Left renal pelvis (tissue), 4 donors: ENCODE measurements around the gene HIPK1. TPM values are rescaled to one million over a fixed set of nuclear protein-coding genes. Genes with fewer than 3 reads are reported as not detected.
A peak's percentile ranks its signal among the peaks of the same experiment; 100 is the strongest.

ENCODE experiments used
- DNase-seq, 4 donors: peaks; one replicate each; pipeline ENCODE4 v3.0.0-alpha.2; 2013; ENCODE audit warnings: low read depth in 4 of 4, low spot score in 3 of 4
- polyA plus RNA-seq, 4 donors: library from polyadenylated mRNA; unstranded; fragments of 120-200 nt; gene quantifications; one replicate each; pipeline ENCODE4 v1.2.1, GENCODE V29; 2013; ENCODE audit not compliant: insufficient read length in 4 of 4

Gene HIPK1
- polyA plus RNA-seq, 4 donors: 36.7 to 47.3 (median 43.5) TPM

GRCh38 chr1:113977906-113978305 is 48.8 kb downstream of the HIPK1 start:
- no peak for DNase-seq

GRCh38 chr1:113978863-113979702 is 50.0 kb downstream of the HIPK1 start, which contains the start of gene OLFML3:
OLFML3 (plus strand) TSS chr1:113979474; CDS start chr1:113979517, 43 bp downstream.
- peak; percentile 84 to 90 (median 88) for DNase-seq

DNA sequence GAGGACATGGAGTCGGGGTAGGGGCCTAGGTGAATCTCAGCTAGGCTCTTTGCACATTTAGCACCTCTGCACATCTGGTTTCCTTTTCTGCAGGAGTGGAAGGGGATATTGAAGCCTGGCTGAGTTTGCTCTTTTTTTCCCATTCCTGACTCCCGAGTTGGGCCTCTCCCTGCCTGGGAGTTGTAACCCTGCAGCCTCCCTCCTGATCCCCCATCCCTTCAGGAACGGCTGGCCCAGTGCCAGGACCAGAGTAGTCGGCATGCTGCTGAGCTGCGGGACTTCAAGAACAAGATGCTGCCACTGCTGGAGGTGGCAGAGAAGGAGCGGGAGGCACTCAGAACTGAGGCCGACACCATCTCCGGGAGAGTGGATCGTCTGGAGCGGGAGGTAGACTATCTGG is 51.0 kb downstream of the HIPK1 start:
- peak in 1 of 4 donors; percentile 38 for DNase-seq

DNA sequence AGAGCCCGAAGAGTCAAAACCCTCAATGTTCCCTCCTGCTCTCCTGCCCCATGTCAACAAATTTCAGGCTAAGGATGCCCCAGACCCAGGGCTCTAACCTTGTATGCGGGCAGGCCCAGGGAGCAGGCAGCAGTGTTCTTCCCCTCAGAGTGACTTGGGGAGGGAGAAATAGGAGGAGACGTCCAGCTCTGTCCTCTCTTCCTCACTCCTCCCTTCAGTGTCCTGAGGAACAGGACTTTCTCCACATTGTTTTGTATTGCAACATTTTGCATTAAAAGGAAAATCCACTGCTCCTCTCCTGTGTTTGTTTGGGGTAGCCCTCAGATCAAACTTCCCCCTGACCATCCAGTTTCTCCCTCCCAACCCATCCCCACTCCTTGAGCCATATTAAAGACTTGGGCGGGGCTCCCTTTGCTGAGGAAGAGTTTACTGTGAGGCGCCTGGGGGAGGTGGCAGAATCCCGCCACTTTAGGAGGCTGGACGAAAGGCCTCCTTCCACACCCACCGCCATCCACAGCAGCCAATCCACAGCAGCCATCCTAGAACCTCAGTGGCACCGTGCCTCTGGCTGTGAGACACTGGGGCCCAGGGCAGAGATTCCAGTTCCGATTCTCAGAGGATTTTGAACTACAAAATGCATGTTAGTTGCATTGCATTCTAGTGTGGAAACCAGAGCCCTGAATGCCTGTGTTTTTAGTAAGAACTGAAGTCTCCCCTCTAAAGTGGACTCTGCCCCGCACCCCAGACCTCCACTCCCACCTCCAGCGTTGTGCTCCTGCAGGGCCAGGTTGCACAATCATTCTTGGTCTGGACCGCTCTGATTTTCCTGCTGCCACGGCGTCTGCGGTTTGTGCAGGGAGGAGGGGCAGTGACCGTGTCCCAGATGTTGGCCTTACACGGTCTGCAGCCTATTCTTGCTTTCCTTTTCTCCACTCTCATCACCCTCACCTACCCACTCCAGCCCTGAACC is 53.1 kb downstream of the HIPK1 start:
- DNase-seq: peak in 1 of 4 donors; percentile 29

DNA sequence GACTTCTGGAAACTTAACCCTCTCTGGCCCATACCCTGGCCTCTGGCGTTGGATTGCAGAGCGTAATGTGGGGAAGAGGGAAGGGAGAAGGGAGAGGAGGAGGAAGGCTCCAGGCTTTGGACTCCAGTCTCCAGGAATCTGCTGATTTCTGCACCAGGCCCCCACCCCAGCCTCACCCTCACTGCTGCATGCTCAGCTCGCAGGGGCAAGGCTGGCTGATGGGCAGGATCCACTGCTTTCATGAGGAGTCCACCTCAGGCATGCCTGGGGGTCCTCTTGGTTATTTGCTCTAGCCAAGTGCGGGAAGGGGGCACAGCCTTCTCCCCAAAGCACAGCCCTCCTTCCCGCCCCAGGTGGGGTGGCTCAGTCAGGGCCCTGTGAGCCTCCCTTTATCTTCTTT is 53.8 kb downstream of the HIPK1 start:
- DNase-seq: no peak

GRCh38 chr1:113983391-113983790 is 54.3 kb downstream of the HIPK1 start:
- DNase-seq: no peak

DNA sequence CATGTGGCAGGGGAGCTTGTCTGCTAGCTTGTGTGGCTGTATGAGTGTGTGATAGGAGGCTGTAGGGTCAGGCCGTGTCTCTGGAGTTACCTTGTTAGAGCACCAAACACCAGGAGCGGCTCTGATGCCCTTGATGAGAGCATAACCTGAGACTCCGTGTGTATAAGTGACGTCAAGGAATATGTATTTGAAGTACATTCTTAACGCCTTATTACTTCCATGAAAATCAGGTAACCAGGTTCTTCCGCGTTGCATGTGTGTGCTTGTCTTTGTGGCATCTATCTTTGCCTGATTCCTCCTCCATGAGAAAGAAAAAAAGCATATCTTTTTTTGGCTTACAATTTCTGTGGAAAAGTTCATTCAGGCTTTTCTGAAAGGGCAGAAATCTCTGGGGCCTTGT is 54.7 kb downstream of the HIPK1 start:
- DNase-seq: no peak

DNA sequence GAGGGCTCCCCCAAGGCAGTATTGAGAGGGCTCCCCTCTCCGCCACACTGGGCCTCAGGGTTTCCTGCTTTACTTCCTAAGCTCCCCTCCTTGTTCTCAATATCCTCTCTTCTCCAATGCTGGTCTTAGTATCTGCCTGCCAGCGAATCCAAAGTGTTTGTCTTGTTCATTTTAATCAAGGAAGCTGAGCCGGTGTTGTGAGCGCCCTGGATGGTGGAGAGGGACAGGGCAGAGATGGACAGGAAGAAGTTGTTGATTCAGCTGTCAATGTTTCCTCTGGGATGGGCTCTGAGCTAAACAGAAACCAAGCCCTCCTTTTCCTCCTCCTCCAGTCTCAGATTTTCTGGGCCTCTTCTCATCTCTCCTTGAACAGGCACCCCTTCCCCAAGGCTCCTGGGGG is 55.6 kb downstream of the HIPK1 start:
- DNase-seq: no peak

DNA sequence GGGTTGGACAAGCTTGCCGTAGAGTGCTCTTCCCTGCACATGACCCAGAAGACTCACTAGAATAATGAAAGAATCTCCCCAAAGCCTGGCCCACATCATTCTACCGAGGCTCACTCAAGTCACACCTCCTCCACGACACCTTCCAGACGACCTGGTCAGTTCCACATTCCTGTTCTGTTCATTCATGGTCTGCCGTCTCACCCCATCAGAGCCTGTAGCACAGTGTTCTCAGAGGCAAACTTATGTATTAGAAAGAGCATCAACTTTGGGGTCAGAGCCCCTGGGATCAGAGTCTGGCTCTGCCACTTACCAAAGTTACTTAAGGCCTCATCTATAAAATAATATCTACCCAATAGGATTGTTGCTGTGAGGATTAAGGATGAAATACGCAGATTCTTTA is 57.7 kb downstream of the HIPK1 start:
- DNase-seq: no peak

DNA sequence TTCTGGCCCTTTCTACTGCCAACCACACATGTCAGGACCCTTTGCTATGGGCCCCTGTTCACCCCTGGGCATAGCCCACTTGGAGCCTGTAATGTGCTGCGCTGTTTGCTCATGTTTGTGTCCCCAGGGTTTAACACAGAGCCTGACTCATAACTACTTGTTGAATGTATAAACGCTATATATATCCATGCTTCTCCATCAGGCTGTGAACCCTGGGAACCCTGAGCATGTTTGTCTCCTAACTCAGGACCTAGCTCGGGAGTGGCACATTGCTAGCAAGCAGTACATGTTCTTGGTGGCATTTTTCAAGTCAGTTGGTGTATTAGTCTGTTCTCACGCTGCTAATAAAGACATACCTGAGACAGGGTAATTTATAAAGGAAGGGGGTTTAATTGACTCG is 58.1 kb downstream of the HIPK1 start:
- no peak for DNase-seq

DNA sequence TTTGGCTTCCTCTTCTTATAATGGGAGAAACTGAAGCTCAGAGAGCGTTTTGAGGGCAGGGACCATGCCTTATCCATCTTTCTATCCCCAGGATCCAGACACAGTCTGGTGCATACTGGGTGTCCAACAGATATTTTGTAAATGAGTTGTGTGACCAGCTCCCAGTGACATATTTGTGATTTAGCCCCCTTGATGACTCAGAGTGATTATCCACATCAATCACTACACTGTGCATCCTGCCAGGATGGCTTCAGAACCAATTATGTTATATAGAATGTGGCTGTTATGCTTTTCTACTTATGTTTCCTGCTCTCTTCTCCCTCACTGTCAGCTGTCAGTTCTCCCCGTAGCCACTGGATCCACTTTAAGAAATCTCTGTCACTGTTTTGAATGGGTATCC is 61.4 kb downstream of the HIPK1 start:
- no peak for DNase-seq

DNA sequence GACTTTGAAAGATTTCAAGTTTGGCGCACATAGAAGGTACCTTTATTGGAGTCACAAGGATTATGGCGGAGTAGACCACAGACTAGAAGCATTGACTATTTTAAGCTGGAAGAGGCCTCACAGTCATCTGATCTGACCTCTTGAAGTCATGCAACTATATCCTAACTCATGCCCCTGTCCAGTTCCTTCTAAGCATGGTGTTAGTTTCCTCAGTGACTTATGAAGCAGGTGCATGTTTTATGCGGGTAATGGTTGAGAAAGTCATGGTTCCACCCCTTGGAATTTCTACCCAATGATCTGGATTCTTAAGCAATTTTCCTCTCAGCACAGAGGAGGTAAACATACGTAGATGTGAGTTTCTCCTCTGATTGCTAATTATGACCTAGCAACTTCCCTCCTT is 61.8 kb downstream of the HIPK1 start:
- no peak for DNase-seq

- no peak for DNase-seq
Observed at GRCh38 chr1:113991467-113991997, 62.4 kb downstream of the HIPK1 start.

- no peak for DNase-seq
Observed at GRCh38 chr1:113993072-113993471, 63.9 kb downstream of the HIPK1 start.

- no peak for DNase-seq
Observed at GRCh38 chr1:113993766-113994165, 64.6 kb downstream of the HIPK1 start.

- DNase-seq: no peak
Observed at GRCh38 chr1:113995382-113995781, 66.3 kb downstream of the HIPK1 start.

DNA sequence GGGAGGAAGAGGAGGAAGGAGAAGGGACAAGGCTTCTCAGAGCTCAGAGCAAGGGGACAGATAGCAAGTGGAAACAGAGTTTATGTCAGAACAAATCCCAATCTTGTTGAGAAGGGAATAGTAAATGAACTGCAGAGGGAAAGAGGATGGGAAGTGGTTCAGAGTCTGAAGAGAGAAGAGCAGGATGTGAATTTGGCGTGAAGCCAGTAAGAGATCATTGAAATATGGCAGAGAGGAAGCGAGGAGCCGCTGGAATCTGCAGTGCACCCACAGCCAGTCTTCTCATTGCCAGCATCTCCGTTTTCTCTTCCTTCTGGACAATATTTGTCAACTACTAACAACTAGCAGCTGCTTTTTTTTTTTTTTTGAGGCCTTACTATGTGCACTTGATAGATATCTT is 69.2 kb downstream of the HIPK1 start:
- DNase-seq: no peak

GRCh38 chr1:113999233-113999632 is 70.1 kb downstream of the HIPK1 start:
- DNase-seq: no peak

GRCh38 chr1:113999799-114000198 is 70.7 kb downstream of the HIPK1 start:
- DNase-seq: no peak

DNA sequence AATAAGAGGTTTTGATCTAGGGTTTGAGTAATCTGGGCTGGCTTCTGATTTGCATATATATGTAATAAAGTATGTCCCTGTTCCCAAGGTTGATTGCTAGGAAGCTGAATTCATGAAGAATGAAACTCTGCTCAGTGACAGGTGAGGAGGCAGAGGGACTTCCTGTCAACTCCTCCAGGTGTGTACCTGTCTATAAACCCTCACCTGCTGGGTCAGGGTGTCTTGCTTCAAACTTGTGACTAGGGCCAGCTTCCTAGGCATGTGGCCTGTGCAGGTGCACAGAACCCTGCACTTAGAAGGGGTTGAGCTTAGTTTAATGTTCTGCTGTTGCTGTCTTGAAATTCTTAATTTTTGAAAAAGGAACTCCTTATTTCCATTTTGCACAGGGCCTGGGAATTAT is 71.3 kb downstream of the HIPK1 start:
- DNase-seq: no peak
